Measurements from ENCODE around the gene HIF1A. TPM values are rescaled to one million over a fixed set of nuclear protein-coding genes. Genes with fewer than 3 reads are reported as not detected.

Gene HIF1A
- total RNA-seq, 1 donor from 2014 or later = 299 TPM

DNA sequence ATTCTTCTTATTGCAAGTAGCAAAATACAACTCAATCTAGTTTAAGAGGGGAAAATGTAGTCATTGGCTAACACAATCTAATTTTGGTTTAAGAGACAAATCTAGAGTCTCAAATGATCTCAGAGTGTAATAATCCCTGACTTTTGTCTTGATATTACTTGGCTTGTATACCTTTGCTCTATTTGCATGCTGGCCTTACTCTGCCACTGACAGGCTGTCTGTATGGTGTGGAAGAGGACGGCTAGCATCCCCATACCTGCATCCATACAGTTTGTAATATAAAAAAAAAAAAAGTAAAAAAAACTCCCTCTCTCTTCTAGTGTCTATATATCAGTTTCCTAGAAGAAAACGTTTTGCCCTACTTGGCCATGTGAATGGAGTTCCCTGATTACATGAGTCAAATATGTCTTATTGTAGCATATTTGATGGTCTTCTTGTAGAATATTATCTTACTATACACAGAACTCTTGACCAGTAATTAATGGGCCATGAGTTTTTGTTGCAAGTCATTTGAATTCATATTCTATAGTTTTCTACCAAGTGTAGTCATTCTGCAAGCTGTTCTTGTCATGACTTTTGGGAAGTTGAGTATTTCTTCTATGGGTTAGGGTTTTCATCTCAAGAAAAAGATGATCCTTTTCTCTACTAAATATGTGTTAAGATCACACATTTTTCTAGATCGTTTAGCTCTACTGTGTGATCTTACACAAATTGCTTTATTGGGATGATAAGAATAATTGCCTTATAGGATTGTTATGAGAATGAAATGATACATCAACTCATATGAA lies 8.2 kb downstream of the HIF1A start:
- no peaks in the 10 kb centered on the region for H3F3A ChIP-seq (ENCODE audit: low read depth)
- no peak overlapping the region for H3K9ac ChIP-seq
- peak overlapping the region; percentile 25 for H3K4me2 ChIP-seq
- Mint-ChIP-seq H3K27me3 (ENCODE audit: insufficient read depth, low read depth) (no peaks in the 10 kb centered on the region), H3K27ac (no peak overlapping the region), H3K9me3 (peaks cover 17% of the 10 kb centered on the region), H3K4me1 (peaks cover 8% of the 10 kb centered on the region), H3K36me3 (peaks cover 39% of the 10 kb centered on the region), H3K4me3 (no peak overlapping the region)
- DNase-seq (ENCODE audit: low spot score) = no peak
- H3K27me3 ChIP-seq = no peaks in the 10 kb centered on the region
- H3K9me3 ChIP-seq (ENCODE audit: low read depth) = no peaks in the 10 kb centered on the region
- H4K20me1 ChIP-seq (ENCODE audit: low read depth) = peaks cover 87% of the 10 kb centered on the region
- peaks cover 46% of the 10 kb centered on the region for H3K4me1 ChIP-seq
- peak overlapping the region; percentile 6 for H3K4me3 ChIP-seq
- no peak overlapping the region for H2AFZ ChIP-seq (replicated peaks)
- H3K27ac ChIP-seq = peak overlapping the region; percentile 12
- TF ChIP-seq EZH2 (IDR thresholded peaks at IDR 0.05) (no peak), EZH2phosphoT487 (IDR thresholded peaks at IDR 0.05) (no peak)
- TF ChIP-seq, protein P1, sequence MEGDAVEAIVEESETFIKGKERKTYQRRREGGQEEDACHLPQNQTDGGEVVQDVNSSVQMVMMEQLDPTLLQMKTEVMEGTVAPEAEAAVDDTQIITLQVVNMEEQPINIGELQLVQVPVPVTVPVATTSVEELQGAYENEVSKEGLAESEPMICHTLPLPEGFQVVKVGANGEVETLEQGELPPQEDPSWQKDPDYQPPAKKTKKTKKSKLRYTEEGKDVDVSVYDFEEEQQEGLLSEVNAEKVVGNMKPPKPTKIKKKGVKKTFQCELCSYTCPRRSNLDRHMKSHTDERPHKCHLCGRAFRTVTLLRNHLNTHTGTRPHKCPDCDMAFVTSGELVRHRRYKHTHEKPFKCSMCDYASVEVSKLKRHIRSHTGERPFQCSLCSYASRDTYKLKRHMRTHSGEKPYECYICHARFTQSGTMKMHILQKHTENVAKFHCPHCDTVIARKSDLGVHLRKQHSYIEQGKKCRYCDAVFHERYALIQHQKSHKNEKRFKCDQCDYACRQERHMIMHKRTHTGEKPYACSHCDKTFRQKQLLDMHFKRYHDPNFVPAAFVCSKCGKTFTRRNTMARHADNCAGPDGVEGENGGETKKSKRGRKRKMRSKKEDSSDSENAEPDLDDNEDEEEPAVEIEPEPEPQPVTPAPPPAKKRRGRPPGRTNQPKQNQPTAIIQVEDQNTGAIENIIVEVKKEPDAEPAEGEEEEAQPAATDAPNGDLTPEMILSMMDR (IDR thresholded peaks at IDR 0.05) = no peak
- peaks cover 98% of the 10 kb centered on the region for H3K79me2 ChIP-seq (ENCODE audit: low read depth)
- H3K36me3 ChIP-seq = no peaks in the 10 kb centered on the region

DNA sequence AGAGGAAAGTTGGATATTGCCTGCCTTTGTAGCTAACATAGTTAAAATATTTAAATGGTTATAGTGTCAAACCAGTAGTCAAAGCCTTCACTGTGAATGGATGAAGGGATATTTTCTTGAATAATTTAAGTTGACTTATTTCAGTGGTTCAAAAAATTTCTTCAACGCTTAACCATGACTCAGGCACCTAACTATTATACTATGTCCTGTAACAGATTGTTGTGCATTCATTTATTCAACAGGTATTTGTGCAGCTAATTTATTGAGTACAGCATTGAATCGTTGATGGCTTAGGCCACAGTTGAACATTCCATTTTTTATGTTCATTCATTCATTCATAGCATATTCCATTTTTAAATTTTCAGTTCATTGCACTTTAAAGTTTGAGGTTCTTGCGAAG lies 9.2 kb downstream of the HIF1A start:
- Mint-ChIP-seq H3K27ac (no peak overlapping the region), H3K36me3 (peaks cover 37% of the 10 kb centered on the region), H3K27me3 (ENCODE audit: insufficient read depth, low read depth) (no peaks in the 10 kb centered on the region), H3K9me3 (peaks cover 26% of the 10 kb centered on the region), H3K4me1 (no peaks in the 10 kb centered on the region), H3K4me3 (no peak overlapping the region)
- H3K27me3 ChIP-seq = no peaks in the 10 kb centered on the region
- no peaks in the 10 kb centered on the region for H3F3A ChIP-seq (ENCODE audit: low read depth)
- H3K79me2 ChIP-seq (ENCODE audit: low read depth) = peaks cover 98% of the 10 kb centered on the region
- TF ChIP-seq, protein P1 (IDR thresholded peaks at IDR 0.05) = no peak
- TF ChIP-seq EZH2phosphoT487 (IDR thresholded peaks at IDR 0.05) (no peak), EZH2 (IDR thresholded peaks at IDR 0.05) (no peak)
- H4K20me1 ChIP-seq (ENCODE audit: low read depth) = peaks cover 87% of the 10 kb centered on the region
- H3K4me1 ChIP-seq = peaks cover 37% of the 10 kb centered on the region
- H3K4me3 ChIP-seq = no peak overlapping the region
- DNase-seq (ENCODE audit: low spot score) = no peak
- H3K9ac ChIP-seq = no peak overlapping the region
- peak overlapping the region; percentile 25 for H3K4me2 ChIP-seq
- H3K9me3 ChIP-seq (ENCODE audit: low read depth) = no peaks in the 10 kb centered on the region
- H3K27ac ChIP-seq = no peak overlapping the region
- no peaks in the 10 kb centered on the region for H3K36me3 ChIP-seq
- H2AFZ ChIP-seq (replicated peaks) = no peak overlapping the region

DNA sequence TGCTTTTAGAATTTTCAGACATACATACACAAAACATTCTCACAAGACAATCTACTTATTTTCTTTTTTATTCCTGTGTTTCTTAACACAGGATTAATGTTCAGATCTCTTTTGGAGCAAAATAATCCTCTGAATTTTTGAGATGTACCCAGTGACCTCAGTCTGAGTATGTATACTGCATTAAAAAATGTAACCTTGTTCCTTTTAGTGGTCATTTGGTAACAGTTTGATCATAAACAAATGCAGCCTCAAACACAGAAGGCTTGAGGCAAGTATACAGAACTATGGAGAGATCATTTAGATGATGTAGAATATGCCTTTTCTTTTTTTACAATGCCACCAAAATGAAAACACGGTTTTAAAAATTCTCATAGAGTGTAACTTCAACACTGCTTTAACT lies 9.7 kb downstream of the HIF1A start:
- H3K4me3 ChIP-seq = no peak overlapping the region
- no peaks in the 10 kb centered on the region for H3F3A ChIP-seq (ENCODE audit: low read depth)
- H2AFZ ChIP-seq (replicated peaks) = no peak overlapping the region
- Mint-ChIP-seq H3K9me3 (peaks cover 29% of the 10 kb centered on the region), H3K27ac (no peak overlapping the region), H3K4me3 (no peak overlapping the region), H3K27me3 (ENCODE audit: insufficient read depth, low read depth) (no peaks in the 10 kb centered on the region), H3K36me3 (peaks cover 39% of the 10 kb centered on the region), H3K4me1 (no peaks in the 10 kb centered on the region)
- H3K27ac ChIP-seq = no peak overlapping the region
- no peaks in the 10 kb centered on the region for H3K9me3 ChIP-seq (ENCODE audit: low read depth)
- TF ChIP-seq EZH2phosphoT487 (IDR thresholded peaks at IDR 0.05) = no peak
- TF ChIP-seq, protein P1 (IDR thresholded peaks at IDR 0.05) = no peak
- no peak for TF ChIP-seq EZH2 (IDR thresholded peaks at IDR 0.05)
- no peaks in the 10 kb centered on the region for H3K36me3 ChIP-seq
- no peaks in the 10 kb centered on the region for H3K27me3 ChIP-seq
- DNase-seq (ENCODE audit: low spot score) = no peak
- H3K4me2 ChIP-seq = no peak overlapping the region
- peaks cover 98% of the 10 kb centered on the region for H3K79me2 ChIP-seq (ENCODE audit: low read depth)
- peaks cover 87% of the 10 kb centered on the region for H4K20me1 ChIP-seq (ENCODE audit: low read depth)
- peaks cover 32% of the 10 kb centered on the region for H3K4me1 ChIP-seq
- no peak overlapping the region for H3K9ac ChIP-seq

All from neural progenitor cell (in vitro differentiated cells).